Astrocyte of the hippocampus (primary cell): ENCODE data around the gene MED10.
"Not testable (repeated sequence)": the region's sequence is repeated elsewhere in the genome, so short reads cannot be mapped to it uniquely, and the experiment has no call there.

Experiments used
- DNase-seq: peaks from one replicate; pipeline ENCODE4 v3.0.0; 2011; ENCODE audit warnings: low read depth, low spot score

The MED10 gene

DNA sequence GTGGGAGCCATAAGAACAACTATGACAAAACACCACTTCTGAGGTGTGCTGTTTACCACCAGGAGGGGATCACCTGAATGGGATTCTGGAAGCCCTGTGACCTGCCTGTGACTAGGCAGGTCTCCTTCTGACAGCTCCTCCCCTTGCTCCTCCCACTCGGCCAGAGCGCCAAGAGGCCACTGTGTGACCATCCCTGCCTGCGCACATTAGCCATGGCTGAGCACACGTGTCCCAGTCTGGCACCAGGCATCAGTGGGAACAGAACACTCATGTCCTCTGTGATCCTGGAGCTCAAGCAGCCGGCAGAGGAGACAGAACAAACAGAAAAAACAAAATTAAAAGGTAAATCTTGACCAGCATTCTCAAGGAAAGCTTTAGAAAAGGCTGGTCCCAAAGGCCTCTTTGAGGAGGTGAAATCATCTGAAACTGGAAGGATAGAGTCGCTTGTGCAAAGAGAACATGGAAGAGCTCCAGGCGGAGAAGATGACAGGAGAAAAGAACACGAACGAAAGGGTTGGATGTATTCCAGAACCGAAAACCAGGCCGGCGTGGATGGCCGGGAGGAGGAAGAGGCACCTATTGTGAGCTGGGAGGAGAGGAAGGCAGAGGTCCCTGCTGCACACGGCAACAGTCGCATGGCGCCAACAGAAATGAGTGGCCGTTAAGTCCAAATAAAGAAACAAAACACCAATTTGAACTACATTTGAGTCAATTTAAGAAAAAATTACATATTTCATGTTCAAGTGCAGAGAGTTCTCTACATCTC lies 5.1 kb downstream of the MED10 start:
- no peak for DNase-seq

- DNase-seq: no peak
Observed at GRCh38 chr5:6372251-6373080, 5.9 kb downstream of the MED10 start.

GRCh38 chr5:6371079-6371810 lies 7.1 kb downstream of the MED10 start:
- DNase-seq: no peak

DNA sequence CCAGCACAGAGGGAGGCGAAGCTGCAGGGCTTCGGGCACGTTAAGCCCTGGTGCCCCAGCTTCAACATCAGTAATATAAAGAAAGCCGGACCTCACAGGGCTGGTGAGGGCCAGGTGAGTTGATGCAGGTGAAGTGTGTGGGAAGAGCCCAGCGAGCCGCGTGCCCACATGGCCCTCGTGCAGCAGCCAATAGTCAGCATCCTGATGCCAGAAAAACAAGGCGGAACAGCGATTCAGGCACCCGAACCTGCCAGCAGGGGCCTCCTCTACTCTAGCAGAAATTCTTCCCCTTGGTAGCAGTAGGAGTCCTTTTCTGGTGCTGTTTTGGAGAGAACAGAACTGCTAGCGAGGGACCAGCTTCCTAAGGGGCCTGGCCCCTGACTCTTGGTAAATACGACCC lies 7.8 kb downstream of the MED10 start:
- DNase-seq: no peak

GRCh38 chr5:6365977-6366590 lies 12.3 kb downstream of the MED10 start:
- no peak for DNase-seq

- DNase-seq: peak; percentile 7
Observed at GRCh38 chr5:6365142-6365976, 13.0 kb downstream of the MED10 start.

DNA sequence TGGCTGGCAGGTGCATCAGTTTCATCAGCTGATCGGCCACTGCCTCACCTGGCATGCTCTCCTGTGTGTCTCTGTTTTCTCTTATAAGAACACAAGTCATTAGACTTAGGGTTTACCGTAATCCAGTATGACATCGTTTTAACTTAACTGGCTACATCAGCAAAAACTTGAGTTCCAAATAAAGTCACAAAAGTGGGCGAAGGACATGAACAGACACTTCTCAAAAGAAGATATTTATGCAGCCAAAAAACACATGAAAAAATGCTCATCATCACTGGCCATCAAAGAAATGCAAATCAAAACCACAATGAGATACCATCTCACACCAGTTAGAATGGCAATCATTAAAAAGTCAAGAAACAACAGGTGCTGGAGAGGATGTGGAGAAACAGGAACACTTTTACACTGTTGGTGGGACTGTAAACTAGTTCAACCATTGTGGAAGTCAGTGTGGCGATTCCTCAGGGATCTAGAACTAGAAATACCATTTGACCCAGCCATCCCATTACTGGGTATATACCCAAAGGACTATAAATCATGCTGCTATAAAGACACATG lies 14.8 kb downstream of the MED10 start:
- not testable (repeated sequence) for DNase-seq

- DNase-seq: no peak
Observed at GRCh38 chr5:6362846-6363245, 15.5 kb downstream of the MED10 start.

DNA sequence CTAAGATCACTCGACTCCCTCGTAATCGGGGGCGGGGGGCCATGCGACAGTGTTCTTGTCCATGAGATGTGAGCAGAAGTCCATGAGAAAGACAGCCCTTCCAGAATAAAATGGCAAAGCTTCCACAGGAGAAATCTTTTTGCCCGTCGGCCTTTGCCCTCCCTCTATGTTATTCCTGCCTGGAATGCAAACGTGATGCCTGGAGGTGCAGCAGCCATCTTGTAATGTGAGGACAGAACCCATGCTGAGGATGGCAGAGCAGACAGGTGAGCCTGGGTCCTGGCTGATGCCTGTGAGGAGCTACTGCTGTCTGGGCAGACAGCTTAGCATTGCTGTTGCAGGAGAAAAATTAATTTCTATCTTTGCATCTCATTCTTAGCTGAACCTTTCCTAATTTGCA lies 17.2 kb downstream of the MED10 start:
- DNase-seq: no peak

DNA sequence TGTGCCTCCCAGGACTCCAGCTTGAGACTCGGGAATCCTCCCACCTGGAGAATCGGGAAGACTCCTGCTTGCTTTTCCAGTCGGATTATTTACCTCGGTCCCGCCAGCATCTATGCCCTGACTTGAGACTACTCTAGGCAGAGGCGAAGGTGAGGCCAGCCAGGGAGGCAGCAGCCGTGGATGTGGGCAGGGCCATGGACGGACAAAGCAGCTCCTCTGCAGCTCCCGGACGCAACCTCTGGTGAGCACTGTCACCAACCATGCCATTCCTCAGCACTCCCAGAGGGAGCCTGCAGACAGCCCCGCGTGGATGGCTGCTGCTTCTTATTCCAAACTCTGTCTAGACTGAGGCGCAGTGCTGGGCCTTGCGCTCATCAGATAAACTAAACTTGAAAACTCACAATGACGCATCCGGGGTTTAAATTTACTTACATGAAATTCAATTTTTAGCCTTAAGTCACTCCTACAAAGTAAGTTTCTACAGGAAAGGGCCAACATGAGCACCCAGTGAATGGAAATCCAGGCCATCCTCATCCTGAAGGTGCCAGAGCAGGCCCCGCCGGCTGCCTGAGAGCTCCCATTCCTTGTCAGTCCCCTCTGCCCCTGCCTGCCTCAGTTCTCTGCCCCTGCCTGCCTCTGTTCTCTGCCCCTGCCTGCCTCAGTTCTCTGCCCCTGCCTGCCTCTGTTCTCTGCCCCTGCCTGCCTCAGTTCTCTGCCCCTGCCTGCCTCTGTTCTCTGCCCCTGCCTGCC lies 17.8 kb downstream of the MED10 start:
- DNase-seq: no peak

DNA sequence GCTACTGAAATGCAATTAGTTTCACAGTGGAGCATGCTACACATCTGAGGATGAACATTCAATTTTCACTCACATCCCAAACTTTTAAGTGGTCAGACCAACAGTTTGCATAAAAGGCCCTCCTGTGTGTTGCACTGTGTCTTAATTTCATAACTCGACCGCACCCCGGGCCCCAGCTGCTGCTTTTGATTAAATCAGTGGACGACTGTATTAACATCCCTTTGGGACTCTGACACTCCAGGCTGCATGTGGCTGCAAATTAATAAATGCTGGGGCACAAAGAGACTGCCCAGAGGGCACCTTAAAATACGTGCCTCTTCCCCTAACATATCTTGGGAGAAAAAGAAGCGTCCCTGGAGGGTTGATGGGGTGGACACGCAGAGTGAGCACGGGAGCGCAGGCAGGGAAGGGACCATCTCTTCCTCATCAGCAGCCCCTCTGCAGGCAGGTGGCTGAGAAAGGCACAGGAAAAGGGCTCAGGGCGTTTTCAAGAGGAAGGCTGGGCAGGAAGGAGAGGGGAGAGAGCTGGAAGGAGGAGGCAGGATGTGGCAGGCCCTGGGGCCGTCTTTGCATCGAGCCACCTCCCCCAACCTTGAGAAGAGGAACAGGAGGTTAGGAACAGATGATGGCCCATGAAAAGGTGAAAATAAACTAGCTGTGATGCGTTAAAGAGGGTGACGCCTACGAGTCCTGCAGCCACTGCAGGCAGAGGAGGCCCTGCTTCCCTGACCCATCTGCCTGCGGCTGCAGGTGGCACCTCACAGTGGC lies 18.6 kb downstream of the MED10 start:
- no peak for DNase-seq

DNA sequence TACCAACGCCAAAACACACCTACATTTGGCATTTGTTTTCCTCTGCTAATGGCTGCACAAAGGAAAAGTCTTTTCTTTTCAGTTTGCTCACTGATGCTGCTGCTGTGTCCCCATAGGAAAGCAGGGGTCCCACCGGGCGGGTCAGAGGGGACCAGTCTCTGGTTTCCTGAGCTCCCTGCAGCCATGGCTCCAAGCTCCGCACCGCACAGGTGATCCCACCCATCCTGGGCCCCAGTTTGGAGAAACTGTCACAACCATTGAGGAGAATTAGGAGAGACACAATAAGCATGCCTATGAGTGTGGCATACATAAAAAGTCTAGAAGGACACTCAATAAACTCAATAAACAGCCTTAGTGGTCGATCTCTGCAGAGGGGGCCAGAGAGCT lies 19.9 kb downstream of the MED10 start:
- no peak for DNase-seq

- not testable (repeated sequence) for DNase-seq
Observed at GRCh38 chr5:6357817-6358433, 20.4 kb downstream of the MED10 start.

DNA sequence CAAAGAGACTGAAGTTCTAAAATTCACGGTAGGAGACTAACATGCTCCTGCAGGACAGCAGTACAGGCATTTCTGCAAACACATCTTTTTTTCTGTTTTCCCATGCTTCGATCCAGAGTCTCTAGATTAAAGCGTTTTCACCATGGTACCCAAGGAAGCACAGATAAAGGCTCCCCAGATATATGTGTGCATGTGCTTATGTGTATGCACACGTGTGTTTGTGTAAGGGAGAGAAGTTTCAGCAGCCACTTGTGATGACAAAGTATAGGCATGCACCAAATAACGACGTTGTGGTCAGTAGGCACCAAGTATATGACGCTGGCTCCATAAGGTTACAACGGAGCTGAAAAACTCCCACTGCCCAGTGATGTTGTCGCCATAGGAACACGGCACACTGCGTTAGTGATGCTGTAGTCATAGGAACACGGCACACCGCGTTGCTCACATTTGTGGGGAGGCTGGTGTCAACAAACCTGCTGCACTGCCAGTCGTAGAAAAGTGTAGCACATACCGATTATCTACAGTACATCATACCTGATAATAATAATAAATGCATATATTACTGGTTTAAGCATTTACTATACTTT lies 21.7 kb downstream of the MED10 start:
- no peak for DNase-seq

DNA sequence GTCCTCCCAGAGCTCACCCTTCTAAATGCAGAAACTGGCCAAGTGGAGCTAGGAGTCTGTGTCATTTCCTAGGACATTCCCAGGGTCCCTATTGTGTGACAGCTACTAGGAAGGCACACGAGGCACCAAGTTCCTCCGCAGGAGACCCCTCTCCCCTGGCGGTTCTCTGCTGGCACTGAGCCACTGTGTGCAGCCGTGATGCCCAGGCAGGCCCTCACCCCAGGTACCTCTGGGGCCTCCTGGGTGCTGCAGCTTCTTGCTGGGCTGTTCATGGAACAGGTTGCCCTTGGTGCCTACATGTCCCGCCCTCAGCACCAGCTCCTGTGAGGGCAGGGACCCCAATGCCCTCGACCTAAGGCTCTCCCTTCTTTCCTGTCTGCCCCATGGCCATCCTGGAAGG lies 23.1 kb downstream of the MED10 start:
- no peak for DNase-seq

DNA sequence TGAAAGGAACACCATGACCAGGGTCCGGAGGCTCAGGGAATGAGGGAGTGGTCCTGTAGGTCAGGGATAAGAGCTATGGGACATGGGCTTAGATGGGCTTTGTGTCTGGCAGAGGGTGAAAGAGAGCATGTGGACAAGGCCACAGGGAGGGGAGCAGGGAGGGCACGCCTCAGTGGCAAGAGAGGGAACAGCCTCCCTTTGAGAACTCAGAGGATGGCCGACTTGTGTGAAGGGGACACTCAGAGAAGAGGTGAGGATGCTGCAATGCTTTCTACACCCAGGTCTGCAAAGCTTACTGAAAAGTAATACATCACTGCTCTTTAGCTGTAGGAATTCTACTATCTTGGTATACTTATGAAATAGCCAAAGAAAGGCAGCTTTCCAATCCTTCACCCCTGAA lies 23.5 kb downstream of the MED10 start:
- no peak for DNase-seq

GRCh38 chr5:6353602-6354302 lies 24.6 kb downstream of the MED10 start:
- no peak for DNase-seq
